ENCODE results near the gene PLK4.
"Not testable (repeated sequence)": the region's sequence is repeated elsewhere in the genome, so short reads cannot be mapped to it uniquely, and the experiment has no call there.

PLK4 gene

GRCh38 chr4:127916512-127916911 lies 35.8 kb downstream of the PLK4 start:
- DNase-seq (ENCODE audit: low read depth): no peak

GRCh38 chr4:127917151-127917550 lies 36.5 kb downstream of the PLK4 start:
- no peak for DNase-seq (ENCODE audit: low read depth)

- no peak for DNase-seq (ENCODE audit: low read depth)
Measured at GRCh38 chr4:127920521-127920920, 39.8 kb downstream of the PLK4 start.

GRCh38 chr4:127922226-127922625 lies 41.5 kb downstream of the PLK4 start:
- no peak for DNase-seq (ENCODE audit: low read depth)

- not testable (repeated sequence) for DNase-seq (ENCODE audit: low read depth)
Measured at GRCh38 chr4:127925720-127926119, 45.0 kb downstream of the PLK4 start.

GRCh38 chr4:127930175-127930574 lies 49.5 kb downstream of the PLK4 start:
- no peak for DNase-seq (ENCODE audit: low read depth)

- not testable (repeated sequence) for DNase-seq (ENCODE audit: low read depth)
Measured at GRCh38 chr4:127931836-127932235, 51.1 kb downstream of the PLK4 start.

- no peak for DNase-seq (ENCODE audit: low read depth)
Measured at GRCh38 chr4:127936974-127937373, 56.3 kb downstream of the PLK4 start.

Measured in fibroblast of gingiva (primary cell).